Osteocyte (in vitro differentiated cells): Measurements from ENCODE around the gene UROC1. TPM values are rescaled to one million over a fixed set of nuclear protein-coding genes. Genes with fewer than 3 reads are reported as not detected.

Experiments
- DNase-seq: peaks from one replicate; pipeline ENCODE4 v3.0.0; 2021; ENCODE audit warnings: mixed read lengths; ENCODE audit not compliant: unreplicated experiment; ENCODE audit errors: extremely low spot score
- H3K27ac Mint-ChIP-seq: one replicate; pipeline ENCODE4 v1.8.0; 2021; ENCODE audit warnings: mild to moderate bottlenecking, mixed read lengths; ENCODE audit not compliant: unreplicated experiment
- H3K27me3 Mint-ChIP-seq: one replicate; pipeline ENCODE4 v1.8.0; 2021; ENCODE audit warnings: mixed read lengths; ENCODE audit not compliant: unreplicated experiment
- H3K36me3 Mint-ChIP-seq: one replicate; pipeline ENCODE4 v1.8.0; 2021; ENCODE audit warnings: mixed read lengths; ENCODE audit not compliant: unreplicated experiment
- H3K4me1 Mint-ChIP-seq: one replicate; pipeline ENCODE4 v1.8.0; 2021; ENCODE audit warnings: mixed read lengths; ENCODE audit not compliant: unreplicated experiment
- H3K4me3 Mint-ChIP-seq: one replicate; pipeline ENCODE4 v1.8.0; 2021; ENCODE audit warnings: mild to moderate bottlenecking, moderate library complexity, mixed read lengths; ENCODE audit not compliant: unreplicated experiment
- H3K9me3 Mint-ChIP-seq: one replicate; pipeline ENCODE4 v1.8.0; 2021; ENCODE audit warnings: mixed read lengths; ENCODE audit not compliant: unreplicated experiment
- total RNA-seq: library from RNA; stranded (reverse); gene quantifications from 2 replicates; pipeline ENCODE4 v1.2.1, GENCODE V29; 2021
- TF ChIP-seq, protein P1 (sequence below): fragments of 200-600 bp; sonication (generic); IDR thresholded peaks from 2 replicates; pipeline ENCODE4 v1.5.0; 2021; ENCODE audit warnings: antibody characterized with exemption, mild to moderate bottlenecking, moderate library complexity

UROC1 gene
- total RNA-seq, 1 donor from 2014 or later: not detected

DNA sequence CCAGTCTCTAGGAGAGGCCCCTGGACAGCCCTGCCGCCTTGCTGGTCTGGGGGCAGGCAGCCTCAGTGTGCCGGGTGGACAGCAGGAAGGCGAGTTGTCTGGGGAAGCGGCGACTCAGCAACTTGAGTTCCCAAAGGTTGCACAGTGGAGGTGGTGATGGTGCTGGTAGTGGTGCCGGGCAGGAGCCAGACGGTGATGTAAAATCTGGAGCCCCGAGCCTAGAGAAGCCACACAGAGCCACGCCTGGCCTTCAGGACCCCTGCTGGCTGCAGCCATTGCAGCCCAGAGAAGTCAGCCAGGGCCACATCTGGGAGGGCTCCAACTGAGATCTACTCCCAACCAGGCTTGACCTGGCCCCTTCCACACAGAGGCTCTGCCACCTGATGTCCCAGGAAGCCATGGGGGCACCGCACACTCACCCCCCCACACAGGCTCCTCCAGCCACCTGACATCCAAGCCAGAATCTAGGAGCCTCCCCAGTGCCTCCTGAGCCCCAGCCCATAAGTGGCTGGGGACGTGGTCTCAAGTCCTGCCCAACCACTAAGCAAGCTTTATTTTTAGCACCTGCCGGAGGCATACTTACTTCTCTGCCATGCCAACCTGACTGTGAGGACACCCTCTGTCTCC lies 32.4 kb upstream of the UROC1 start:
- H3K27me3 Mint-ChIP-seq: peaks cover 27% of the 10 kb centered on the region
- no peak overlapping the region for H3K27ac Mint-ChIP-seq
- peak; percentile 77 for DNase-seq
- H3K9me3 Mint-ChIP-seq: no peaks in the 10 kb centered on the region
- TF ChIP-seq, protein P1, sequence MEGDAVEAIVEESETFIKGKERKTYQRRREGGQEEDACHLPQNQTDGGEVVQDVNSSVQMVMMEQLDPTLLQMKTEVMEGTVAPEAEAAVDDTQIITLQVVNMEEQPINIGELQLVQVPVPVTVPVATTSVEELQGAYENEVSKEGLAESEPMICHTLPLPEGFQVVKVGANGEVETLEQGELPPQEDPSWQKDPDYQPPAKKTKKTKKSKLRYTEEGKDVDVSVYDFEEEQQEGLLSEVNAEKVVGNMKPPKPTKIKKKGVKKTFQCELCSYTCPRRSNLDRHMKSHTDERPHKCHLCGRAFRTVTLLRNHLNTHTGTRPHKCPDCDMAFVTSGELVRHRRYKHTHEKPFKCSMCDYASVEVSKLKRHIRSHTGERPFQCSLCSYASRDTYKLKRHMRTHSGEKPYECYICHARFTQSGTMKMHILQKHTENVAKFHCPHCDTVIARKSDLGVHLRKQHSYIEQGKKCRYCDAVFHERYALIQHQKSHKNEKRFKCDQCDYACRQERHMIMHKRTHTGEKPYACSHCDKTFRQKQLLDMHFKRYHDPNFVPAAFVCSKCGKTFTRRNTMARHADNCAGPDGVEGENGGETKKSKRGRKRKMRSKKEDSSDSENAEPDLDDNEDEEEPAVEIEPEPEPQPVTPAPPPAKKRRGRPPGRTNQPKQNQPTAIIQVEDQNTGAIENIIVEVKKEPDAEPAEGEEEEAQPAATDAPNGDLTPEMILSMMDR: no peak
- H3K4me1 Mint-ChIP-seq: peaks cover 13% of the 10 kb centered on the region
- H3K4me3 Mint-ChIP-seq: no peak overlapping the region
- no peaks in the 10 kb centered on the region for H3K36me3 Mint-ChIP-seq

DNA sequence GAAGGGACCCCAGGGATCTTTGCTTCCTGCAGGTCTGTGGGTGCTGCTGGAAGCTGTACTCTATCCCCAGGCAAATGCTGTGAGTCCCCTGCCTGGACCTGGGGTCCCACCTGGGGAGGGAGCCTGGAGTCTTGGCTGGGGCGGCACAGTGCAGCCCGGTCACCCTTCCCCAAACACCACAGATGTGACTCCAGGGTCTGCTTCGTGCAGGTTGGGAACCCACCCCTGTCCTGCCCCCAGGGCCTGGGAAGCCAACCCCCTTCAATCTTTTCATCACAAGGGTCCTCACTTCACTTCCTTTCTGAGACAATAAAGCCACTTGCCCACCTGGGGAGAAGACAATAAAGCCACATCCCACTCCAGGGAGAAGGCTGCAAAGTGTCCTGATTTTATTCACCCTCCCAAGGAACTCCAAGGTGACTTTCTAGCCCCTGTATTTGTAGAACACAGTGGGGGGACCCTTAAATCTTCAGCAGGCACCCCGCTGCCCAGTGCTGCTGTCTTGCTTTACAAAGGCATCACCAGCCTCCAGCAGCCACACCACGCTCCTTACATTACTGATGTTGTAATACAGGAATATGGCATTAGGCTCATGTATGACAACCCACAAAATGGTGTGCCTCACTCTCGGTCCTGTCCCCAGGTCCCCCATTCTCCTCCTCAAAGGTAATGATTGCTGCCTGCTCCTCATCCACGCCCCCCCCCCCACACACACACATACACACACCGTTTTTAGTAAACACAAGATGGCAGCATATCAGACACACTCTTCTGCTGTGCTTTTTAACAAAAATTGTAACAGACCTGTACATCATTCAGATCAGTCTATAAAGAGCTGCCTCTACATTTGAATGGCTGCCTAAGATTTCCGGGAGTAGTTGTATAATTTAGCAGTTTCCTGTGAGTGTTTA lies 31.2 kb upstream of the UROC1 start:
- H3K9me3 Mint-ChIP-seq: no peaks in the 10 kb centered on the region
- no peak overlapping the region for H3K4me3 Mint-ChIP-seq
- TF ChIP-seq, protein P1: no peak
- DNase-seq: no peak
- H3K36me3 Mint-ChIP-seq: no peaks in the 10 kb centered on the region
- H3K27me3 Mint-ChIP-seq: peaks cover 27% of the 10 kb centered on the region
- no peak overlapping the region for H3K27ac Mint-ChIP-seq
- H3K4me1 Mint-ChIP-seq: peaks cover 13% of the 10 kb centered on the region

DNA sequence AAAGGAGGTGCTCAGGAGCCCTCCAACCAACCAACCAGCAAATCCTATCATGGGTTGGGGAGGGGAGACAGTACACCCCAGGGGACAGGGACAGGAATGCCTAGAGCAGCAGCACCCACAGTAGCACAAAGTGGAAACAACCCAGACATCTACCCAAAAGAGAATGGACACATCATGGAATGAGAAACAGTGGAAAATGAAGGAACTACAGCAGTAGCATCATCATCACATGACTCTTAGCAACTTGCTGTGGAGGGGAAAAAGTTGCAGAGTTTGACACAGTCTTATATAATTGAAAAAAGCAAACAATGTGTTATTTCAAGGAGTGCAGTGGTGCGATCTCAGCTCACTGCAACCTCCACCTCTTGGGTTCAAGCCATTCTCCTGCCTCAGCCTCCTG lies 30.1 kb upstream of the UROC1 start:
- no peak overlapping the region for H3K27ac Mint-ChIP-seq
- no peaks in the 10 kb centered on the region for H3K36me3 Mint-ChIP-seq
- TF ChIP-seq, protein P1: no peak
- peaks cover 27% of the 10 kb centered on the region for H3K27me3 Mint-ChIP-seq
- peak; percentile 32 for DNase-seq
- H3K4me1 Mint-ChIP-seq: peaks cover 13% of the 10 kb centered on the region
- H3K4me3 Mint-ChIP-seq: no peak overlapping the region
- no peaks in the 10 kb centered on the region for H3K9me3 Mint-ChIP-seq

DNA sequence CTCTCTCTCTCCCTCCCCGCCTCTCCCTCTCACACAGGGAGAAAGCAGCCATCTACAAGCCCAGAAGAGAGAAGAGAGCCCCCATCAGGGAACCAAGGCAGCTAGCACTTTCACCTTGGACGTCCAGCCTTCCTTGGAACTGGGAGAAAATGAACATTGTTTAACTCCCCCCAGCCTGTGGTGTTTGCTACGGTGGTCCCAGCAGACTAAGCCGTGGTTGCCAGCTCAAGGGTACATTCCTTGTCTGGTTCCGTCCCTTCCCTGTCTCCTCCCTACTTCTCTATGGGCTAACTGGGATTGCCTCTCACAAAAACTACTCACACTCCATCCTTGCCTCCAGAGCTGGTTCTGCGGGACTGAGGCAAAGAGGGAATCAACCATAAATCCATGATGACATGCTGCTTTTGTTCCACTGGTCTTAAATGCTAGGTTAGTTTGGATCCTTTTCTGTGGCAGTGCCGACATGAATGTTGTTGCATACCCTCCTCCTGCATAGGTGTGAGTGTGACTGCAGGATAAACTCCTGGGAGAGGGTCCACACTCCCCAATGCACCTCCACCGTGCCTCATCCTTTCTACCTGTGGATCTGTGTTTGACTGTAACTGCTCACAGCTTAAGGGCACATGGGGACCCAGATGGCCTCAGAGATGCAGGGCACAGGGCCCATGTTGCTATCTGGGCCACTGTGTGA lies 29.1 kb upstream of the UROC1 start:
- Mint-ChIP-seq H3K27me3 (peaks cover 27% of the 10 kb centered on the region), H3K27ac (no peak overlapping the region), H3K4me1 (peaks cover 13% of the 10 kb centered on the region), H3K36me3 (no peaks in the 10 kb centered on the region), H3K9me3 (no peaks in the 10 kb centered on the region), H3K4me3 (no peak overlapping the region)
- TF ChIP-seq, protein P1: no peak
- DNase-seq: peak; percentile 57
